Ectodermal cell (in vitro differentiated cells): ENCODE measurements around the gene MED29.

Source experiments
- H3K27ac ChIP-seq: 2 replicates; pipeline ENCODE4 v1.7.0; 2013; ENCODE audit warnings: mild to moderate bottlenecking, low read depth, low read length; ENCODE audit not compliant: insufficient read depth, poor library complexity, severe bottlenecking
- H3K27me3 ChIP-seq: 2 replicates; pipeline ENCODE4 v1.7.0; 2013; ENCODE audit warnings: mild to moderate bottlenecking, low read length; ENCODE audit not compliant: insufficient read depth, control insufficient read depth, poor library complexity, severe bottlenecking
- H3K36me3 ChIP-seq: one replicate; pipeline ENCODE4 v1.7.0; 2013; ENCODE audit warnings: low read length; ENCODE audit not compliant: control insufficient read depth, insufficient read depth
- H3K4me1 ChIP-seq: one replicate; pipeline ENCODE4 v1.7.0; 2013; ENCODE audit warnings: low read length; ENCODE audit not compliant: control insufficient read depth, insufficient read depth
- H3K4me3 ChIP-seq: 2 replicates; pipeline ENCODE4 v1.7.0; 2013; ENCODE audit warnings: low read depth, low read length, control low read depth; ENCODE audit not compliant: insufficient read depth
- H3K9me3 ChIP-seq: 2 replicates; pipeline ENCODE4 v1.7.0; 2013; ENCODE audit warnings: mild to moderate bottlenecking, low read length, moderate library complexity; ENCODE audit not compliant: control insufficient read depth
- WGBS, 2 experiments: methylation state at CpG; one replicate each; pipeline ENCODE4 v1.1.7; 2013; ENCODE audit warnings: missing lambda C conversion rate in 2 of 2; 5-methylcytosine and 5-hydroxymethylcytosine counted together

MED29 gene

GRCh38 chr19:39446365-39447084 is 55.3 kb downstream of the MED29 start:
- no peaks in the 10 kb centered on the region for H3K36me3 ChIP-seq
- H3K9me3 ChIP-seq = no peaks in the 10 kb centered on the region
- no peak overlapping the region for H3K27ac ChIP-seq
- H3K27me3 ChIP-seq = no peaks in the 10 kb centered on the region
- H3K4me3 ChIP-seq = peak overlapping the region; percentile 72
- H3K4me1 ChIP-seq = peaks cover 8% of the 10 kb centered on the region
- 90 to 93% methylated on average over 16 of the region's 16 CpGs for WGBS, 2 experiments

- Histone ChIP-seq H3K36me3 (no peaks in the 10 kb centered on the region), H3K27me3 (no peaks in the 10 kb centered on the region), H3K4me1 (peaks cover 8% of the 10 kb centered on the region), H3K27ac (no peak overlapping the region), H3K9me3 (no peaks in the 10 kb centered on the region), H3K4me3 (no peak overlapping the region)
- 92 to 95% methylated on average over 3 of the region's 3 CpGs for WGBS, 2 experiments
These were observed 57.1 kb downstream of the MED29 start for GRCh38 chr19:39448271-39448670.

DNA sequence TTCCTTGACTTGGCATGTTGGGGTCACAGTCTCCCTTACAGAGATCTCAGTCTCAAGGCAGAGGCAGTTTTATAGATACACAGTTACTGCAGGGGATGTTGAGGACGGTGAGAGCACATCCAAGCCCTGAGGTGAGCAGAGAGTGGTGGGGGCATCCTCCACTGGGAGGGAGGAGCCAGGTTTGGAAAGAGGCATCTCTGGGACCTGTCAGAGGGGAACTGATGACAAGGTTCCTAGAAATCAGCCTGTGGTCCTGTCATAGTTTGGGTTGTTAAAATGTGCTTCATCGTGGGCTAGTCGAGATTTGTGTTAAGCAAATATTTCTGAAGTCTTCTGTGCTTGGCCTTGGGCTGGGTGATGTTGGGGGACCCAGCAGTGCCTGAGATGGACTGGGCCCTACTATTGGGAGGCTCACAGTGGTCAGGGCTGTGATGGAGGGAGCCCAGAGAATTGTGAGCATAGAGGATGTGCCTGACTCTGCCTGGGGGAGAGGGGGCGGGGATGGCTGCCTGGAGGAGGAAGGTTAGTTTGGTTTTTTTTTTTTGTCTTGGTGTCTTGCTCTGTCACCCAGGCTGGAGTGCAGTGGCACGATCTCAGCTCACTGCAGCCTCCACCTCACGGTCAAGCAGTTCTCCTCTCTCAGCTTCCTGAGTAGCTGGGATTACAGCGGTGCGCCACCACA is 58.1 kb downstream of the MED29 start:
- H3K4me1 ChIP-seq = peaks cover 8% of the 10 kb centered on the region
- no peaks in the 10 kb centered on the region for H3K27me3 ChIP-seq
- whole genome bisulfite sequencing, 2 experiments = 93 to 94% methylated on average over 8 of the region's 8 CpGs
- peaks cover 6% of the 10 kb centered on the region for H3K36me3 ChIP-seq
- no peak overlapping the region for H3K4me3 ChIP-seq
- no peaks in the 10 kb centered on the region for H3K9me3 ChIP-seq
- no peak overlapping the region for H3K27ac ChIP-seq
